ENCODE measurements around the gene ATE1. TPM values are rescaled to one million over a fixed set of nuclear protein-coding genes. Genes with fewer than 3 reads are reported as not detected.

Gene ATE1
- total and polyA plus RNA-seq, 2 of the 4 experiments (the other 2 are of a cell fraction): 6.4 to 27.8 TPM

GRCh38 chr10:121952226-121952625 lies 24.4 kb upstream of the ATE1 start:
- ChIA-PET POLR2A (ENCODE audit: unreplicated experiment) (interaction anchor here (0.6 kb wide), 1 partner anchor 22 kb away, joined by 3 read pairs; no protein-coding TSS in a partner anchor), CTCF (no interaction called here)
- Histone ChIP-seq H2AFZ (replicated peaks; ENCODE audit: low read length, poor library complexity) (no peak overlapping the region), H3K4me3 (ENCODE audit: insufficient read depth, low read depth, low read length) (no peak overlapping the region), H3K23ac (ENCODE audit: low read depth, low read length) (no peak overlapping the region), H4K20me1 (ENCODE audit: insufficient read depth, low read length) (no peaks in the 10 kb centered on the region), H3K36me3 (ENCODE audit: control insufficient read depth, insufficient read depth, low read length) (0 out of 2 replicates have a peak, but pooled peaks cover 2% of the 10 kb centered on the region), H3K79me1 (ENCODE audit: low read depth in 1 of 2, low read length in 2 of 2) (no peaks in the 10 kb centered on the region), H3K9me3 (ENCODE audit: control insufficient read depth, insufficient read depth, low read length) (no peaks in the 10 kb centered on the region), H2BK15ac (ENCODE audit: low read depth, low read length) (no peak overlapping the region), H3K4me2 (ENCODE audit: low read depth, low read length) (no peak overlapping the region), H4K91ac (ENCODE audit: insufficient read depth, low read depth, low read length) (no peak overlapping the region), H3K27me3 (ENCODE audit: control insufficient read depth, insufficient read depth, low read length) (no peaks in the 10 kb centered on the region), H4K5ac (ENCODE audit: low read depth, low read length) (no peak overlapping the region), H2AK5ac (ENCODE audit: low read depth, low read length) (no peak overlapping the region), H3K9me1 (ENCODE audit: insufficient read depth, low read length) (peaks cover 8% of the 10 kb centered on the region), H3K4me1 (ENCODE audit: control insufficient read depth, insufficient read depth, low read length) (peaks cover 3% of the 10 kb centered on the region), H2BK20ac (ENCODE audit: low read depth, low read length) (no peak overlapping the region), H3K4ac (ENCODE audit: low read depth, low read length) (no peak overlapping the region), H2AK9ac (replicated peaks; ENCODE audit: low read depth, low read length, poor library complexity) (no peak overlapping the region), H3K9ac (ENCODE audit: low read depth, low read length) (no peak overlapping the region), H3K14ac (replicated peaks; ENCODE audit: low read depth, low read length) (no peak overlapping the region), H3K27ac (ENCODE audit: insufficient read depth, low read length) (no peak overlapping the region), H2BK5ac (ENCODE audit: low read depth, low read length, poor library complexity, severe bottlenecking) (no peak overlapping the region), H2BK120ac (ENCODE audit: low read depth, low read length) (no peak overlapping the region), H3K18ac (ENCODE audit: low read depth, low read length) (no peak overlapping the region), H3K56ac (ENCODE audit: extremely low read depth, insufficient read depth, low read length) (no peak overlapping the region), H4K8ac (ENCODE audit: low read depth in 2 of 2, low read length in 2 of 2) (no peak overlapping the region)
- ATAC-seq (ENCODE audit: low read depth): no peak
- in situ Hi-C loops (cut with MboI; ENCODE audit: low sequenced_read_pairs) (no loop called here), dilution Hi-C loops (cut with HindIII; ENCODE audit: low sequenced_read_pairs, unreplicated experiment) (no loop called here), intact Hi-C loops (cut with micrococcal nuclease) (no loop called here)
- BruUV-seq (replicated peaks): no TSS peak
- no peak for TF ChIP-seq USF2 (IDR thresholded peaks at IDR 0.05; ENCODE audit: low read depth, low read length)
- no CpG with 5 or more reads among the region's 5 CpGs for WGBS, 2 experiments (ENCODE audit: extremely low coverage in 2 of 2, insufficient read length in 1 of 2)
- DNase-seq: peak; percentile 13
